ENCODE results near the gene GNB3. TPM values are rescaled to one million over a fixed set of nuclear protein-coding genes. Genes with fewer than 3 reads are reported as not detected.
A peak's percentile ranks its signal among the peaks of the same experiment; 100 is the strongest.

The GNB3 gene
- total RNA-seq, 2 experiments from 2014 or later, result 0.48 to 0.54 TPM

DNA sequence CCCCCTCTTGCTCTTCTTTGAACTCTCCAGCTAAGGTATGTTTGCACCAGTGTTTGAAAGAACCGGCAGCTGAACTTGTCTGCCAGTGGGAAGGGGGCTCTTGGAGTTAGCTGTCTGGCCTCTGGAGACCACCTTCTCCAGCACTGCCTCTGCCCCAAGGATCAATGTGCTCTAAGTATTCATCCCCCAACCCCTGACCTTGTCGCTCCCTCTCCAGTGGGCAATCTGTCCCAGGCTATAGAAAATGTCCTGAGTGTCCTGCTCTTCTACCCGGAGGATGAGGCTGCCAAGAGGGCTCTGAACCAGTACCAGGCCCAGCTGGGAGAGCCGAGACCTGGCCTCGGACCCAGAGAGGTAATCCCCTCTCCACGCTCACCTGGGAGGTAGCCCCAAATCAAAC, 9.7 kb upstream of the GNB3 start:
- Mint-ChIP-seq H3K4me1 (ENCODE audit: low read depth) (peaks cover 17% of the 10 kb centered on the region), H3K27ac (no peak overlapping the region), H3K27me3 (ENCODE audit: low read depth) (peaks cover 7% of the 10 kb centered on the region), H3K4me3 (no peak overlapping the region), H3K9me3 (no peaks in the 10 kb centered on the region), H3K36me3 (ENCODE audit: low read depth) (no peaks in the 10 kb centered on the region)
- CTCF ChIA-PET, result interaction anchor here (0.6 to 11.7 kb wide), 4 partner anchors 11 to 1996 kb away, joined by 3 to 166 read pairs (median 5); partner anchors contain the start of gene MLF2
- intact Hi-C loops (cut with micrococcal nuclease), result no loop called here
- DNase-seq, result no peak

DNA sequence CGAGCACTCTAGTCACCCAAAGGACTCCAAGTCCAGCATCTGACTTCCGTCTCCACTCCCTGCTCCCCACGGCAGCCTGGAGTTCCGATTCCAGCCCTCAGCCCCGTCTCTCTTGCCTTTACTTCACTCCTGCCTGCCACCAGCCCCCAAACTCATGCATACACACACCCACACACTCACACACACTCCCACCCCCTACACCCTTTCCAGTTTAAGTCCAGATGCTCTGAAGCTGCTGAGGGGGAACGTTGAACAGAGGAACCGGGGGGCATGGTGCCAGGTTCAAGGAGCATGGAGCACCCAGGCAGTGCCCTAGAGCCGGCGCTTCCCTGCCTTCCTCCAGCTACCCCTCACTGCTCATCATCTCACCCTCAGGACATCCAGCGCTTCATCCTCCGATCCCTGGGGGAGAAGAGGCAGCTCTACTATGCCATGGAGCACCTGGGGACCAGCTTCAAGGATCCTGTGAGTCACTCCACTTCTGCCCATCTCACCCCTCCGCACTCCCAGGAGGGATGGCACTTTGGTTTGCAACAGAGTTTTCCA, 9.2 kb upstream of the GNB3 start:
- no peaks in the 10 kb centered on the region for H3K9me3 Mint-ChIP-seq
- no peak for DNase-seq
- peaks cover 17% of the 10 kb centered on the region for H3K4me1 Mint-ChIP-seq (ENCODE audit: low read depth)
- H3K36me3 Mint-ChIP-seq (ENCODE audit: low read depth), result no peaks in the 10 kb centered on the region
- CTCF ChIA-PET, result interaction anchor here (0.6 to 11.7 kb wide), 5 partner anchors 11 to 1997 kb away, joined by 5 to 166 read pairs (median 9); partner anchors contain the start of genes MLF2 and SPSB2
- peaks cover 7% of the 10 kb centered on the region for H3K27me3 Mint-ChIP-seq (ENCODE audit: low read depth)
- H3K4me3 Mint-ChIP-seq, result no peak overlapping the region
- no peak overlapping the region for H3K27ac Mint-ChIP-seq
- intact Hi-C loops (cut with micrococcal nuclease), result no loop called here

DNA sequence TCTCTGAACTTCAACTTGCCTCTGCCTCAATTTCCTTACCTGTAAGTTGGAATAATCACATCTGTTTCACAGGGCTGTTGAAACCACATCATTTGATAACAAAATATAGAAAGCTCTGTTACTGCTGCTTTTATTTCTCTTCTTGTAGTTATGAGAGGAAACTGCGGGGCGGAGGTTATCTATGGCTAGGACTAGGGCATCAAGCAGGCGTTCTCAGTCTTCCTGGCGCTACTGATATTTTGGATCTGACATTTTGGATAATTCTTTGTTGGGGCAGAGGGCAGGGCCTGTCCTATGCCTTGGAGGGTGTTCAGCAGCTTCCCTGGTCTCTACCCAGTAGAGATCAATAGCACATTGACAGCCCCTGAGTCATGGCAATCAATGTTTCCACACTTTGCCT, 8.6 kb upstream of the GNB3 start:
- CTCF ChIA-PET, result interaction anchor here (0.6 to 4.9 kb wide), 4 partner anchors 37 to 79 kb away, joined by 3 to 40 read pairs (median 8); partner anchors contain the start of genes MLF2 and SPSB2
- Mint-ChIP-seq H3K4me1 (ENCODE audit: low read depth) (peaks cover 17% of the 10 kb centered on the region), H3K27me3 (ENCODE audit: low read depth) (peaks cover 7% of the 10 kb centered on the region), H3K9me3 (no peaks in the 10 kb centered on the region), H3K27ac (no peak overlapping the region), H3K4me3 (no peak overlapping the region), H3K36me3 (ENCODE audit: low read depth) (no peaks in the 10 kb centered on the region)
- intact Hi-C loops (cut with micrococcal nuclease), result no loop called here
- DNase-seq, result no peak

DNA sequence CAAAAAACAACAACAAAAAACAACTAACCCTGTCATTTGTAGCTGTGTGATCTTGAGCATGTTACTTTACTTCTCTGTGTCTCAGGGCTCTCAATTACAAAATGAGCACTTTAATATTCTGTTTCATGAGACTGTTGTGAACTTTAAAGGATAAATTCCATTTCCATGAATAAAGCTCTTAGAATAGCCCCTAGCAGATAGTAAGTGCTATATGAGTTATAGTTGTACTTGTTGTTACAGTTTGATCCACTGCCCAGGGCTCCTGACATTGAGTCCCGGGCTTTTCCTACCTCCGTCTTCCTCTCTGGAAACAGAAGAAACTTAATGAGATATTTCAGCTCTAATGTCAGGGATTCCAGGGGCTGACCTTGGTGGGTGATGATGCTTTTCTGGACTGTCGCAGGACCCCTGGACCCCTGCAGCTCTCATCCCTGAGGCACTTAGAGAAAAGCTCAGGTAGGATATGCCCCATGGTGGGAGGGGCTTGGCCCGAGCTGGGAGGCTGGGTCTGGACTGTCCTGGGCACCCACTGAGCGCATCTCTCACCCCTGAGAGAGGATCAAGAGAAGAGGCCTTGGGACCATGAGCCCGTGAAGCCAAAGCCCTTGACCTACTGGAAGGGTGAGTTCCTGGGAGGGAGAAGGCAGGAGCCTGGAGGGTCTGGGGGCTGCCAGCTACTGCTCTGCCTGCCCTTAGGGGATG, 7.4 kb upstream of the GNB3 start:
- Mint-ChIP-seq H3K4me3 (no peak overlapping the region), H3K36me3 (ENCODE audit: low read depth) (no peaks in the 10 kb centered on the region), H3K27ac (no peak overlapping the region), H3K4me1 (ENCODE audit: low read depth) (peaks cover 10% of the 10 kb centered on the region), H3K9me3 (no peaks in the 10 kb centered on the region), H3K27me3 (ENCODE audit: low read depth) (no peaks in the 10 kb centered on the region)
- intact Hi-C loops (cut with micrococcal nuclease), result no loop called here
- CTCF ChIA-PET, result interaction anchor here (0.7 to 4.9 kb wide), 15 partner anchors 9 to 295 kb away, joined by 3 to 43 read pairs (median 3); partner anchors contain the start of genes CDCA3, GPR162, MLF2 and SPSB2
- DNase-seq, result no peak

DNA sequence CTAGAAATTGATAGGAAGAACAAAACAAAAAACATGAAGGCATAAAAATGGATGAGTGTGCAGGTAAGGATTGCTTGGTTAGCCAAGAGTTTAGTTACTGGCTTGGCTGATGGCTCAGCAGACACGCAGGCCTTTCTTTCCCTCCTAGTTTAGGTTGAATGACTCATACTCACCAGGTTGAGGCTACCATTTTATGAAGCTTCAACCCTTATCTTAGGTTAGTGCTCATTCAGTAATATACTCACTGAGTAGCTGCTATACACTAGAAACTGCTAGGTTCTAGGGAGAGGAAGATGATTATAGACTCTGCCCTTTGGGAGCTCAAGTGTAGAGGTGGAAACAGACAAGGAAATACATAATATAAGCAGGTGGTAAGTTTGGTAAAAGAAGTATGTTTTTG, 6.5 kb upstream of the GNB3 start:
- Mint-ChIP-seq H3K9me3 (no peaks in the 10 kb centered on the region), H3K27me3 (ENCODE audit: low read depth) (no peaks in the 10 kb centered on the region), H3K4me1 (ENCODE audit: low read depth) (peaks cover 5% of the 10 kb centered on the region), H3K4me3 (no peak overlapping the region), H3K36me3 (ENCODE audit: low read depth) (no peaks in the 10 kb centered on the region), H3K27ac (no peak overlapping the region)
- intact Hi-C loops (cut with micrococcal nuclease), result loop anchor here (2.0 kb wide), 2 partner anchors 81 to 145 kb away; partner anchors contain the start of genes MLF2 and ZNF384
- DNase-seq, result no peak
- CTCF ChIA-PET, result interaction anchor here (0.6 to 4.9 kb wide), 23 partner anchors 8 to 258 kb away, joined by 3 to 43 read pairs (median 3); partner anchors contain the start of genes CDCA3, COPS7A, GPR162 and MLF2

DNA sequence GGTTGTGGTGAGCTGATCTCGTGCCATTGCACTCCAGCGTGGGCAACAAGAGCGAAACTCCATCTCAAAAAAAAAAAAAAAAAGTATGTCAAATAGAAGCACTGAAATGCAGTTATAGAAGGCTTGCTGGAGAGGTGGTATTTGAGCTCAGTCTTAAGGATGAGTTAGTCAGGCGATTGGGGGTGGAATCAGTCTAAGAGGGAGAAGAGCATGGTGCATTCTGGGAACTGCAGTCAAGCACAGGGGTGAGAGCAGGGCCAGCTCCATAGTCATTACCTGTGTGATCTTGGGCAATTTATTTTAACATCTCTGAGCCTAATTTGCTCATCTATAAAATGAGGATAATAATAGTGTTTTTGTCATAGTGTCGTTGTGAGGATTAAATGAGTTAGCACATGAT, 5.9 kb upstream of the GNB3 start:
- no peaks in the 10 kb centered on the region for H3K27me3 Mint-ChIP-seq (ENCODE audit: low read depth)
- no peaks in the 10 kb centered on the region for H3K36me3 Mint-ChIP-seq (ENCODE audit: low read depth)
- intact Hi-C loops (cut with micrococcal nuclease), result loop anchor here (2.0 kb wide), 2 partner anchors 82 to 146 kb away; partner anchors contain the start of genes MLF2 and ZNF384
- H3K4me1 Mint-ChIP-seq (ENCODE audit: low read depth), result peaks cover 3% of the 10 kb centered on the region
- no peak for DNase-seq
- H3K27ac Mint-ChIP-seq, result no peak overlapping the region
- no peaks in the 10 kb centered on the region for H3K9me3 Mint-ChIP-seq
- CTCF ChIA-PET, result interaction anchor here (0.5 to 4.9 kb wide), 21 partner anchors 9 to 270 kb away, joined by 3 to 43 read pairs (median 3); partner anchors contain the start of genes CDCA3, COPS7A, GPR162 and MLF2
- H3K4me3 Mint-ChIP-seq, result no peak overlapping the region

DNA sequence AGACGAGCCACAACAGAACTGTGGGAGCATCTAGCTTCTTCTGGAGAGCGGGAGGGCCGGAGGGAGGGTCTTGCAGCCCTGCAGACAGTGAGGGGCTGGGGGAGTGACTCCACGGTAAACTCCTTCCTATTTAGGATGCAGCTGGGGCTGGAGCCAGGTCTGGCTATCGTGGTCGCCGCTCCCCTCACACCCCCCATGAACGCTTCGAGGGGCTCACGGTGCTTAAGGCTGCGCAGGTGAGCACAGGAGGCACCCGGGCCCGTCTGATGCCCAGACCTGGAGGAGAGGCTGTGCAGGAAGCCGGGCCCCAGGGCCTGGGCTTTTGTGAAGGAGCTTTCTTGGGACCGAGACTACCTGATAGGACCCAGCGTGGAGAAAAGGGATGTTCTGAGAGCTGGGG, 3.9 kb upstream of the GNB3 start:
- H3K9me3 Mint-ChIP-seq, result no peaks in the 10 kb centered on the region
- H3K27ac Mint-ChIP-seq, result no peak overlapping the region
- no peak for DNase-seq
- CTCF ChIA-PET, result interaction anchor here (0.6 to 4.2 kb wide), 12 partner anchors 7 to 257 kb away, joined by 3 to 43 read pairs (median 4); partner anchors contain the start of genes GPR162, P3H3, SPSB2 and USP5
- intact Hi-C loops (cut with micrococcal nuclease), result no loop called here
- H3K4me1 Mint-ChIP-seq (ENCODE audit: low read depth), result peaks cover 3% of the 10 kb centered on the region
- no peak overlapping the region for H3K4me3 Mint-ChIP-seq
- H3K27me3 Mint-ChIP-seq (ENCODE audit: low read depth), result no peaks in the 10 kb centered on the region
- H3K36me3 Mint-ChIP-seq (ENCODE audit: low read depth), result no peaks in the 10 kb centered on the region

DNA sequence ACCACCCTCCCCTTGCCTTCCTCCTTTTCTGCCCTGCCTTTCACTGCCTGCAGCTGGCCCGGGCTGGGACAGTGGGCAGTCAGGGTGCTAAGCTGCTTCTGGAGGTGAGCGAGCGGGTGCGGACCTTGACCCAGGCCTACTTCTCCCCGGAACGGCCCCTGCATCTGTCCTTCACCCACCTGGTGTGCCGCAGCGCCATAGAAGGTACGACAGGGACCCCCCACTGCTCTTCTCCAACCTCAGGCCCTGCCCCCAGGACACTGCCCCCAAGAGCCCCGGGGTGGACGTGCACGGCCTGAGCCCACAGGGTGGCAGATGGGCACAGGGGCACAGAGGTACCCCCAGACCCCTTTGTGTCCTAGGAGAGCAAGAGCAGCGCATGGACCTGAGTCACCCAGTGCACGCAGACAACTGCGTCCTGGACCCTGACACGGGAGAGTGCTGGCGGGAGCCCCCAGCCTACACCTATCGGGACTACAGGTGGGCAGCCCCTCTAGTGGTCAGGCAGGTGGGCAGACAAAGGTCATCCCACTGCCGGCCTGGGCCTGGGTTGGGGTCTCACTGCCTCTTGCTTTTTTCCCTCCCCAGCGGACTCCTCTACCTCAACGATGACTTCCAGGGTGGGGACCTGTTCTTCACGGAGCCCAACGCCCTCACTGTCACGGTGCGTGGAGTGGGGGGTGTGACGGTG, 3.2 kb upstream of the GNB3 start:
- H3K27ac Mint-ChIP-seq, result no peak overlapping the region
- intact Hi-C loops (cut with micrococcal nuclease), result no loop called here
- H3K9me3 Mint-ChIP-seq, result no peaks in the 10 kb centered on the region
- H3K36me3 Mint-ChIP-seq (ENCODE audit: low read depth), result no peaks in the 10 kb centered on the region
- no peaks in the 10 kb centered on the region for H3K27me3 Mint-ChIP-seq (ENCODE audit: low read depth)
- peaks cover 3% of the 10 kb centered on the region for H3K4me1 Mint-ChIP-seq (ENCODE audit: low read depth)
- no peak overlapping the region for H3K4me3 Mint-ChIP-seq
- CTCF ChIA-PET, result interaction anchor here (0.6 to 4.2 kb wide), 9 partner anchors 9 to 148 kb away, joined by 3 to 43 read pairs (median 4); partner anchors contain the start of genes GPR162, P3H3, SPSB2 and USP5
- DNase-seq, result no peak

DNA sequence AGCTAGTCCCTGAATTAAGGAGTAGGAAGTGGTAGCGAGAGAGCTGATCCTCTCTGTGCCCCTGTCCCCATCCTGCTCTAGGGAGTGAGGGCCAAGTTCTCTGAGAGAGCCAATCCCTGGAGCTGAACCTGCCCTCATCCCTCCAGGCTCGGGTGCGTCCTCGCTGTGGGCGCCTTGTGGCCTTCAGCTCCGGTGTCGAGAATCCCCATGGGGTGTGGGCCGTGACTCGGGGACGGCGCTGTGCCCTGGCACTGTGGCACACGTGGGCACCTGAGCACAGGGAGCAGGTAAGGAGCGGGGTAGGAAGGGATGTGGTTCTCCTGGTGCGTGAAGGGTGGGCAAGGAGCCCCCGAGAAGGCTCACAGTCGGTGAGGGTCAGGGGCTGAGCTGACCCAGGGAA, 1.9 kb upstream of the GNB3 start:
- no peaks in the 10 kb centered on the region for H3K36me3 Mint-ChIP-seq (ENCODE audit: low read depth)
- DNase-seq, result no peak
- H3K27me3 Mint-ChIP-seq (ENCODE audit: low read depth), result no peaks in the 10 kb centered on the region
- peaks cover 3% of the 10 kb centered on the region for H3K4me1 Mint-ChIP-seq (ENCODE audit: low read depth)
- no peaks in the 10 kb centered on the region for H3K9me3 Mint-ChIP-seq
- intact Hi-C loops (cut with micrococcal nuclease), result no loop called here
- H3K4me3 Mint-ChIP-seq, result no peak overlapping the region
- CTCF ChIA-PET, result interaction anchor here (1.0 to 1.9 kb wide), 2 partner anchors 15 to 68 kb away, joined by 3 to 5 read pairs; no protein-coding TSS in a partner anchor
- no peak overlapping the region for H3K27ac Mint-ChIP-seq

DNA sequence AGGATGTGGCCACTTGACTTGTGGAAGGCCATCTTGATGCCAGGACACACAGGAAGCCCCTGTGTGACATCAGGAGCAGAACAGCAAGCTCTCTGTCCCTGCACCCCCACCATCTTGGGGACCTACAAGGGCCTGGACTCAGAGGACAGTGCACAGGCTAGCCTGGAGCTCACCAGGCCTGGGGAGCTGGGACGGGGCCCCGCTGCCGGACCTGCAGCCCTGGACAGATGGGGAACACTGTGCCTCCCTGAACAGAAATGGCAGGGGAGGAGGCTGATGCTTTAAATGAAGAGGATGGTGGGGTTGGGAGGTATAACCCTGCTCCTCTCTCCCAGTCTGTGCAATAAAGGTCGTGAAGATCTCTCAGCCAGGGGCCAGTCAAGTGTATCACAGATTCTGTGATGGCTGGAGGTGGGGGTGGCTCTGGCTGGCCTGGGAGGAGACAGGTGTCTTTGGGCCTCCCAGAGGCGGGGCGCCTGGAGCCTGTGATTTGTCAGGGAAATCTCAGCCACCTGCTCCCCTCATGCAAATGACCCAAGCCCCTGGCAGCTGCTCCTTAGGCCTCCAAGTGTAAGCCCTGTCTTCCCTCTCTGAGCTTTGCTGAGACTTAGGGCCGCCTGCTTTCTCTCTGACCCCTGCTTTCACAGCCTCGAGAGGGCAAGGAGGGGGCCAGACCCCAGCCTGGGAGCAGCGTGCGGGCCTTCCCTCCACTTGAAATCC, 1.1 kb upstream of the GNB3 start:
- intact Hi-C loops (cut with micrococcal nuclease), result no loop called here
- no peak for DNase-seq
- H3K36me3 Mint-ChIP-seq (ENCODE audit: low read depth), result no peaks in the 10 kb centered on the region
- no peak overlapping the region for H3K4me3 Mint-ChIP-seq
- CTCF ChIA-PET, result interaction anchor here (0.8 to 1.9 kb wide), 4 partner anchors 14 to 192 kb away, joined by 3 to 6 read pairs (median 5); partner anchors contain the start of gene ACRBP
- H3K27ac Mint-ChIP-seq, result peak overlapping the region; percentile 36
- no peaks in the 10 kb centered on the region for H3K27me3 Mint-ChIP-seq (ENCODE audit: low read depth)
- no peaks in the 10 kb centered on the region for H3K9me3 Mint-ChIP-seq
- peaks cover 3% of the 10 kb centered on the region for H3K4me1 Mint-ChIP-seq (ENCODE audit: low read depth)

DNA sequence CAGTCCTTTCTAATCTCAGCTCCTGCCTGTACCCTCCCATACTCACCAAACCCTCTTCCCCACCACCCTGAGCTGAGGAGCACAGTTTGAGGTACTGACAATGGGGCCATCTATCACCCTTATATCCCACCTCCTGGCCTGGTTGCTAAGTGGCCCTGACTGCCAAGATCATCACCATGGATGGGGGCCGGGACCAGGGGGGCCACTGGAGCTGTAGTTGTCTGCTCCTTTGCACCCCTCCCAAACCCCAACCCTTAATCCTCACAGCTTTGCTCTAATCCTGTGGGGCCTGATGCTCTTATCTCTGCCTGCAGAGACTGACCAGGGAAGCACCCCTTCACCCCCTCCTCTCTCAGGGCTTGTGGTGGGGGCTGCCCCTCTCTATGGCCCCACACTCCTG, 395 bp upstream of the GNB3 start:
- Mint-ChIP-seq H3K27me3 (ENCODE audit: low read depth) (no peaks in the 10 kb centered on the region), H3K27ac (no peak overlapping the region), H3K36me3 (ENCODE audit: low read depth) (no peaks in the 10 kb centered on the region), H3K9me3 (no peaks in the 10 kb centered on the region), H3K4me3 (no peak overlapping the region), H3K4me1 (ENCODE audit: low read depth) (peaks cover 3% of the 10 kb centered on the region)
- no peak for DNase-seq
- CTCF ChIA-PET, result interaction anchor here (0.8 to 1.6 kb wide), 2 partner anchors 86 to 193 kb away, joined by 5 to 6 read pairs; partner anchors contain the start of gene ACRBP
- intact Hi-C loops (cut with micrococcal nuclease), result no loop called here

Measured in activated naive CD4-positive, alpha-beta T cell treated with anti-CD3 and anti-CD28 coated beads for 36 hours (primary cell).